Hematopoietic multipotent progenitor cell treated with erythropoietin and hydrocortisone succinate and interleukin-3 and kit ligand, for 4 days (in vitro differentiated cells): Measurements from ENCODE around the gene RBBP7.

Experiments
- DNase-seq: peaks from one replicate; pipeline ENCODE4 v3.0.0-alpha.2; 2015

The RBBP7 gene

GRCh38 chrX:16870095-16870861 lies at the start of gene RBBP7:
Gene RBBP7 (minus strand): TSS chrX:16870362. CDS start chrX:16870053, 309 bp downstream.
- peak; percentile 94 for DNase-seq

GRCh38 chrX:16918979-16919378 lies 48.8 kb upstream of the RBBP7 start:
- DNase-seq, result no peak

- no peak for DNase-seq
Observed at GRCh38 chrX:16917120-16917519, 47.0 kb upstream of the RBBP7 start.

- no peak for DNase-seq
Observed at GRCh38 chrX:16916561-16916960, 46.4 kb upstream of the RBBP7 start.

GRCh38 chrX:16914058-16914457 lies 43.9 kb upstream of the RBBP7 start:
- peak; percentile 72 for DNase-seq

- no peak for DNase-seq
Observed at GRCh38 chrX:16910376-16910775, 40.2 kb upstream of the RBBP7 start.

GRCh38 chrX:16903274-16904022 lies 33.3 kb upstream of the RBBP7 start:
- peak; percentile 47 for DNase-seq

GRCh38 chrX:16897445-16897844 lies 27.3 kb upstream of the RBBP7 start:
- no peak for DNase-seq

GRCh38 chrX:16892504-16893362 lies 22.6 kb upstream of the RBBP7 start:
- DNase-seq, result peak; percentile 91

GRCh38 chrX:16885628-16886027 lies 15.5 kb upstream of the RBBP7 start:
- no peak for DNase-seq

- no peak for DNase-seq
Observed at GRCh38 chrX:16883487-16883804, 13.3 kb upstream of the RBBP7 start.

GRCh38 chrX:16882702-16883486 lies 12.7 kb upstream of the RBBP7 start:
- DNase-seq, result peak; percentile 86

GRCh38 chrX:16882169-16882568 lies 12.0 kb upstream of the RBBP7 start:
- DNase-seq, result peak; percentile 69

GRCh38 chrX:16876696-16877095 lies 6.5 kb upstream of the RBBP7 start:
- DNase-seq, result no peak

- DNase-seq, result no peak
Observed at GRCh38 chrX:16874458-16875095, 4.4 kb upstream of the RBBP7 start.

- DNase-seq, result no peak
Observed at GRCh38 chrX:16873106-16873505, 2.9 kb upstream of the RBBP7 start.

- peak; percentile 58 for DNase-seq
Observed at GRCh38 chrX:16870862-16871815, 977 bp upstream of the RBBP7 start.

GRCh38 chrX:16869393-16870094 lies 618 bp downstream of the RBBP7 start:
- peak; percentile 71 for DNase-seq

- DNase-seq, result no peak
Observed at GRCh38 chrX:16868920-16869319, 1.2 kb downstream of the RBBP7 start.

GRCh38 chrX:16867947-16868346 lies 2.2 kb downstream of the RBBP7 start:
- DNase-seq, result no peak
